ENCODE measurements around the gene NCL. TPM values are rescaled to one million over a fixed set of nuclear protein-coding genes. Genes with fewer than 3 reads are reported as not detected.
"Not testable (repeated sequence)": the region's sequence is repeated elsewhere in the genome, so short reads cannot be mapped to it uniquely, and the experiment has no call there.

The NCL gene
- total RNA-seq, 1 experiment from 2014 or later, result 1,077 TPM

DNA sequence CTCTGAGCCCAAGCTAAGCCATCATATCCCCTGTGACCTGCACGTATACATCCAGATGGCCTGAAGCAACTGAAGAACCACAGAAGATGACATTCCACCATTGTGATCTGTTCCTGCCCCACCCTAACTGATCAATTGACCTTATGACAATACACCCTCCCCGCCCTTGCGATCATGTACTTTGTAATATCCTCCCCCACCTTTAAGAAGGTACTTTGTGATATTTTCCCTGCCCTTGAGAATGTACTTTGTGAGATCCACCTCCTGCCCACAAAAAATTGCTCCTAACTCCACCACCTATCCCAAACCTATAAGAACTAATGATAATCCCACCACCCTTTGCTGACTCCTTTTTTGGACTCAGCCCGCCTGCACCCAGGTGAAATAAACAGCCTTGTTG, 33.8 kb downstream of the NCL start:
- H3K4me3 ChIP-seq (replicated peaks in 1 of 2; ENCODE audit: low read depth in 1 of 2, low read length in 2 of 2); DNase-seq (ENCODE audit: low read depth, low spot score); H3K4me2 ChIP-seq (ENCODE audit: low read length); H3K4me1 ChIP-seq (ENCODE audit: control insufficient read depth in 1 of 2, insufficient read depth in 2 of 2, low read length in 2 of 2); H3K36me3 ChIP-seq (ENCODE audit: control insufficient read depth in 1 of 2, insufficient read depth in 2 of 2, low read length in 2 of 2); POLR2A ChIA-PET; CTCF ChIA-PET; H2AFZ ChIP-seq (ENCODE audit: low read depth, low read length, poor library complexity, severe bottlenecking); ATAC-seq; H3K27me3 ChIP-seq (ENCODE audit: insufficient read depth, low read length); H3K9ac ChIP-seq (ENCODE audit: low read length); BruUV-seq (replicated peaks); intact Hi-C loops (cut with micrococcal nuclease); H4K20me1 ChIP-seq (ENCODE audit: insufficient read depth); H3K27ac ChIP-seq (ENCODE audit: low read depth, low read length); H3K9me2 ChIP-seq (ENCODE audit: insufficient read depth); RAD21 ChIA-PET (ENCODE audit: low non-redundant PET in 1 of 2, low total read pairs in 2 of 2, uncharacterized antibody in 2 of 2, unreplicated experiment in 2 of 2); H3K79me2 ChIP-seq (ENCODE audit: insufficient read depth, low read length): not testable (repeated sequence)
- TF ChIP-seq CBX3 (IDR thresholded peaks at IDR 0.05; ENCODE audit: low read depth), result peak; percentile 91
- peaks cover 3 to 14% of the 10 kb centered on the region in 2 experiments; a peak in 1 of 4 replicates for H3K9me3 ChIP-seq (ENCODE audit: control insufficient read depth in 1 of 2, insufficient read depth in 1 of 2, low read depth in 1 of 2, low read length in 2 of 2)

- H2AFZ ChIP-seq (ENCODE audit: low read depth, low read length, poor library complexity, severe bottlenecking), result no peak overlapping the region
- no peak overlapping the region for H3K4me2 ChIP-seq (ENCODE audit: low read length)
- no peaks in the 10 kb centered on the region for H3K36me3 ChIP-seq (ENCODE audit: control insufficient read depth in 1 of 2, insufficient read depth in 2 of 2, low read length in 2 of 2)
- CTCF ChIA-PET, result no interaction called here
- H3K4me3 ChIP-seq (replicated peaks in 1 of 2; ENCODE audit: low read depth in 1 of 2, low read length in 2 of 2), result no peak overlapping the region
- H3K9me2 ChIP-seq (ENCODE audit: insufficient read depth), result no peaks in the 10 kb centered on the region
- H3K9me3 ChIP-seq (ENCODE audit: control insufficient read depth in 1 of 2, insufficient read depth in 1 of 2, low read depth in 1 of 2, low read length in 2 of 2), result peaks cover 3 to 14% of the 10 kb centered on the region in 2 experiments; a peak in 1 of 4 replicates
- ATAC-seq, result no peak
- intact Hi-C loops (cut with micrococcal nuclease), result no loop called here
- no peaks in the 10 kb centered on the region for H3K27me3 ChIP-seq (ENCODE audit: insufficient read depth, low read length)
- no peak overlapping the region for H3K27ac ChIP-seq (ENCODE audit: low read depth, low read length)
- no peak for DNase-seq (ENCODE audit: low read depth, low spot score)
- RAD21 ChIA-PET (ENCODE audit: low non-redundant PET in 1 of 2, low total read pairs in 2 of 2, uncharacterized antibody in 2 of 2, unreplicated experiment in 2 of 2), result no interaction called here
- H4K20me1 ChIP-seq (ENCODE audit: insufficient read depth), result no peaks in the 10 kb centered on the region
- POLR2A ChIA-PET, result no interaction called here
- H3K9ac ChIP-seq (ENCODE audit: low read length), result no peak overlapping the region
- TF ChIP-seq JUND (IDR thresholded peaks at IDR 0.05), result no peak
- TF ChIP-seq ZNF274 (IDR thresholded peaks at IDR 0.05; ENCODE audit: low read depth, low read length), result no peak
- no peak for TF ChIP-seq CEBPB (IDR thresholded peaks at IDR 0.05; ENCODE audit: low read depth)
- no peak for TF ChIP-seq CBX3 (IDR thresholded peaks at IDR 0.05; ENCODE audit: low read depth)
- TF ChIP-seq, protein P1, sequence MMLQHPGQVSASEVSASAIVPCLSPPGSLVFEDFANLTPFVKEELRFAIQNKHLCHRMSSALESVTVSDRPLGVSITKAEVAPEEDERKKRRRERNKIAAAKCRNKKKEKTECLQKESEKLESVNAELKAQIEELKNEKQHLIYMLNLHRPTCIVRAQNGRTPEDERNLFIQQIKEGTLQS (IDR thresholded peaks at IDR 0.05), result no peak
- no TSS peak for BruUV-seq (replicated peaks)
- H3K4me1 ChIP-seq (ENCODE audit: control insufficient read depth in 1 of 2, insufficient read depth in 2 of 2, low read length in 2 of 2), result peaks cover 0 to 5% of the 10 kb centered on the region in 2 experiments; a peak in 1 of 4 replicates
- no peaks in the 10 kb centered on the region for H3K79me2 ChIP-seq (ENCODE audit: insufficient read depth, low read length)
Observed at GRCh38 chr2:231429901-231430300, 34.4 kb downstream of the NCL start.

All from HCT116 (cell line).